Measurements from ENCODE around the gene SMAD2.

DNA sequence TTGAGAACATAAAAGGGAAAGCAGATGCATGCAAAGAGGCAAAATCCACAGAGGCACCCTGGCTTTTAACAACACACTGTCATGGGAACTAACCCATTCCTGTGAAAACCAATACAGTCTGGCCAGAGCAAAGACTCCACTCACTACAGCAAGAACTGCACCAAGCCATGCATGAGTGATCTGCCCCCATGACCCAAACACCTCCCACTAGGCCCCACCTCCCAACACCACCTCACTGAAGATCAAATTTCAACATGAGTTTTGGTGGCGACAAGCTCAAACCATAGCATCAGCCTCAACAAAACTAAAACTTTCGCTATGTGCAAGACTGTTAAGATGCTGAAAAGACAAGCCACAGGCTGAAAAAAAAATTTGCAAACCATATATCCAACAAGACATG is 162.8 kb downstream of the SMAD2 start:
- TF ChIP-seq GATA3 (IDR thresholded peaks at IDR 0.05; ENCODE audit: low read depth, low read length), result no peak
- TF ChIP-seq GATA2 (IDR thresholded peaks at IDR 0.05; ENCODE audit: low read depth, low read length), result no peak
